Mesendoderm (in vitro differentiated cells): ENCODE results near the gene CCDC17.

Source experiments
- DNase-seq: peaks from one replicate; pipeline ENCODE4 v3.0.0; 2013
- H2AK5ac ChIP-seq: 2 replicates; pipeline ENCODE4 v1.6.1; 2013; ENCODE audit warnings: low read length, inconsistent platforms
- H2BK120ac ChIP-seq: 2 replicates; pipeline ENCODE4 v1.6.1; 2013; ENCODE audit warnings: low read depth, mild to moderate bottlenecking, low read length, moderate library complexity, mixed read lengths
- H2BK15ac ChIP-seq: replicated peaks from 2 replicates; pipeline ENCODE4 v1.6.1; 2013; ENCODE audit warnings: low read depth, mild to moderate bottlenecking, moderate library complexity
- H2BK5ac ChIP-seq: 2 replicates; pipeline ENCODE4 v1.6.1; 2013; ENCODE audit warnings: low read length, inconsistent platforms
- H3K18ac ChIP-seq: 2 replicates; pipeline ENCODE4 v1.6.1; 2013; ENCODE audit warnings: mild to moderate bottlenecking, low read length, mixed read lengths
- H3K23ac ChIP-seq: one replicate; pipeline ENCODE4 v1.6.1; 2013; ENCODE audit warnings: low read length
- H3K27ac ChIP-seq: 2 replicates; pipeline ENCODE4 v1.5.1; 2013; ENCODE audit warnings: low read depth, mild to moderate bottlenecking, inconsistent platforms, low read length, moderate library complexity
- H3K27me3 ChIP-seq: 2 replicates; pipeline ENCODE4 v1.6.1; 2013; ENCODE audit warnings: low read length, control low read depth, mild to moderate bottlenecking, inconsistent platforms; ENCODE audit not compliant: insufficient read depth, poor library complexity
- H3K36me3 ChIP-seq: 2 replicates; pipeline ENCODE4 v1.6.1; 2013; ENCODE audit warnings: low read length, inconsistent platforms; ENCODE audit not compliant: control insufficient read depth, insufficient read depth
- H3K4ac ChIP-seq: one replicate; pipeline ENCODE4 v1.6.1; 2013; ENCODE audit warnings: low read depth, mild to moderate bottlenecking, low read length, moderate library complexity
- H3K4me1 ChIP-seq: 2 replicates; pipeline ENCODE4 v1.6.1; 2013; ENCODE audit warnings: low read depth, low read length, inconsistent platforms; ENCODE audit not compliant: control insufficient read depth
- H3K4me2 ChIP-seq: 2 replicates; pipeline ENCODE4 v1.6.1; 2013; ENCODE audit warnings: low read length
- H3K4me3 ChIP-seq: 2 replicates; pipeline ENCODE4 v1.5.1; 2013; ENCODE audit warnings: mild to moderate bottlenecking, low read length
- H3K56ac ChIP-seq: one replicate; pipeline ENCODE4 v1.6.1; 2013; ENCODE audit warnings: low read length
- H3K79me1 ChIP-seq: 2 replicates; pipeline ENCODE4 v1.6.1; 2013; ENCODE audit warnings: low read length, inconsistent platforms
- H3K79me2 ChIP-seq: 2 replicates; pipeline ENCODE4 v1.6.1; 2013; ENCODE audit warnings: mild to moderate bottlenecking, low read length; ENCODE audit not compliant: control insufficient read depth, insufficient read depth
- H3K9ac ChIP-seq: 2 replicates; pipeline ENCODE4 v1.6.1; 2013; ENCODE audit warnings: low read length, inconsistent platforms
- H4K5ac ChIP-seq: one replicate; pipeline ENCODE4 v1.6.1; 2013; ENCODE audit warnings: low read length
- H4K8ac ChIP-seq: one replicate; pipeline ENCODE4 v1.6.1; 2013; ENCODE audit warnings: low read depth, mild to moderate bottlenecking, control low read depth, low read length, moderate library complexity
- WGBS: extraction: QIAGEN DNeasy Blood & Tissue Kit; methylation state at CpG from one replicate; pipeline ENCODE4 v1.1.7; 2013; ENCODE audit warnings: low lambda C conversion rate, missing lambda C conversion rate; ENCODE audit not compliant: insufficient coverage; ENCODE audit errors: extremely low coverage; 5-methylcytosine and 5-hydroxymethylcytosine counted together

Gene CCDC17

DNA sequence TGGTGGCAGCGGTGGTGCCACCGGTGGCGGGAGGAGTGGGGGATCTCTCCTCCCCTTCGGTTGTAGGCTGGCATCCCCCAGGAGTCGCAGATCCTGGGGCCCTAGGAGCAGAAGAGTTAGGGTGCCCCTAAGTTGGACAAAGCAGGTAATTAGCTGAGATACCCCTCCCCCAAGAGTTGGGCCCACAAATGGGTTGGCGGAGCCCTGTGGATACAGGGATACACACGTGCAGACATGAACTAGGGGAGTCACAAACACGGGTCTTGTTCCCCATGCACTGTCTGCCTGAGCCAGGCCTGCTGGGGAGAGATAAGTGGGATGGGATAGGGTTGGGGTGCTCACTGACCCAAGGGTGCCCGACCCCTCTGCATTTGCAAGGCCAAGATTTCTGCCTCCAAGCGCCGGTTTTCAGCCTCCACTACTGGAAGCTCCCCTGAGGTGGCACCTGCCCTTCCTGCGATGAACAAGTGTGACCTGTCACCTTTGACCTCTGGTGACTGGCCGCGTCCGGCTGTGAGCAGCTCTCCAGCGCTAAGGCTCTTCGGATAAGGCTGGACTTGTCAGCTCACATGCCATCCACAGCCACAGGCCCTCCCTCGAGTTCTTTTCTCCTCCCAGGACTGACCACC, 1.8 kb downstream of the CCDC17 start:
- Histone ChIP-seq H4K8ac (no peak overlapping the region), H2AK5ac (no peak overlapping the region), H3K27me3 (no peaks in the 10 kb centered on the region), H2BK5ac (no peak overlapping the region), H3K9ac (no peak overlapping the region), H3K18ac (no peak overlapping the region), H3K36me3 (peaks cover 10% of the 10 kb centered on the region), H3K4me2 (no peak overlapping the region), H3K79me2 (no peaks in the 10 kb centered on the region), H3K4me1 (no peaks in the 10 kb centered on the region), H3K56ac (no peak overlapping the region), H4K5ac (no peak overlapping the region), H2BK15ac (no peak overlapping the region), H3K4ac (no peak overlapping the region), H3K4me3 (no peak overlapping the region), H2BK120ac (no peak overlapping the region), H3K23ac (no peak overlapping the region), H3K79me1 (no peaks in the 10 kb centered on the region), H3K27ac (no peak overlapping the region)
- DNase-seq = no peak
- WGBS = no CpG with 5 or more reads among the region's 18 CpGs

DNA sequence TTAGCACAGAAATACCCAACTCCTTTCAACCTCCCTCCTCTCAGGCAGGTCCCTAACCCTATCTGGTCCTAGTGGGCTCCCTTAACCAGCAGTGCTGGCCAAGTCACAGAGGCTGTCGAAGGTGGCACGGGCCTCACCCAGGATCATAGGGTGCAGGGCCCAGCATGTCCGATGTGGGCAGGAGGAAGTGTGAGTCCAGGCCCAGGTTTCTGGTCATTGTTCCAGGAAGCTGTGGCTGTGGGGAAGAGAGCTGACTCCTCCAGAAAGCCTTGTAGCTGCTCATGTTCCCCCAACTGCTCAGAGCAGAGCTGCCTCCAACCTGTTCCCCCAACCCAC, 2.4 kb downstream of the CCDC17 start:
- Histone ChIP-seq H3K79me1 (no peaks in the 10 kb centered on the region), H4K5ac (no peak overlapping the region), H3K18ac (no peak overlapping the region), H3K4ac (no peak overlapping the region), H2BK5ac (no peak overlapping the region), H3K23ac (no peak overlapping the region), H2BK15ac (no peak overlapping the region), H3K4me2 (no peak overlapping the region), H2AK5ac (no peak overlapping the region), H3K27me3 (no peaks in the 10 kb centered on the region), H3K79me2 (no peaks in the 10 kb centered on the region), H3K36me3 (peaks cover 12% of the 10 kb centered on the region), H3K9ac (no peak overlapping the region), H4K8ac (no peak overlapping the region), H3K4me1 (no peaks in the 10 kb centered on the region), H2BK120ac (no peak overlapping the region), H3K4me3 (no peak overlapping the region), H3K56ac (no peak overlapping the region), H3K27ac (no peak overlapping the region)
- DNase-seq = no peak
- WGBS = no CpG with 5 or more reads among the region's 3 CpGs

DNA sequence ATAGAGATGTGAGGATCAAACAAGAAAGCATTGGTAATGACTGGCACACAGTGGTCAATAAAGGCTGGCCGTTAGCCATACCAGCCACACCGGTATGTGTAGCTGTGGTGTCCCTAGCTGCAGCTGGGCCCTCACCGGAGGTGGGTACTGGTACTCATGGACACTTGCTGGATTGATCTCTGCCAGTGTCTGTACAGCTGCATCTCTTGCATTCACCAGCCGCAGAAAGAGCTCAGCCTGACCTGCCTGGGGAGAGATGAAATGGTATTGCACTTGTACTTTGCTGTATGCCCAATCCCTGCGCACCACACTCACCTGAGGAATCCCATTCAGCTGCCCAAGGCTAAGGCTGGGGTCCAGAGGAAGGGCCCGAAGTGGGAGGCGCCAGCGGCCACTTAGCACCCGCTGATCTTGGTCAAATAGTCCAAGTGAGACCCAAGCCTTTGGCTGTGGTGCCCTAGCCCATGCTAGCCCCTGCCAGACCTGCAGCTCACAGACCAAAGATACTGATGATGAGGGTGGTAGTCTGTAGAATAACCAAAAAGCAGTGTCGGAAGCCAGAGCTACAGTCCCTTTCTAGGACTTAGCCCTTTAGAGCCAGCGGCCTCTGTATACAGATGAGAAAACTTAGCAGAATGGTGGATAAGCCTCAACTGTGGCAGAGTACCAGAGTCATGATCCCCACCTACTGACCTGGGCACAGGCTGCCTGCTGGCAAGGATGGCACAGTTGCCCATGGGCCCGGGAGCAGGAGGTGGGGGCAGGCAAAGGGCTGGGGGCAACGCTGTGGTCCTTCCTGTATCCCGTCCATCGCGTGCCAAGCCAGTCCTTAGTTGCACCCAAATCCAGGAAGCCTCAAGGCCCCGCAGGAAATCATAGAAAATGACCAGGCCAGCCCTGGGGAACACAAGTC, 3.0 kb downstream of the CCDC17 start:
- no CpG with 5 or more reads among the region's 17 CpGs for WGBS
- no peak overlapping the region for H3K4me2 ChIP-seq
- no peaks in the 10 kb centered on the region for H3K79me1 ChIP-seq
- H2AK5ac ChIP-seq = no peak overlapping the region
- H3K18ac ChIP-seq = no peak overlapping the region
- no peaks in the 10 kb centered on the region for H3K4me1 ChIP-seq
- no peak overlapping the region for H3K4ac ChIP-seq
- no peak overlapping the region for H3K56ac ChIP-seq
- H3K27ac ChIP-seq = no peak overlapping the region
- H4K8ac ChIP-seq = no peak overlapping the region
- no peak overlapping the region for H2BK120ac ChIP-seq
- no peak overlapping the region for H2BK5ac ChIP-seq
- no peak overlapping the region for H4K5ac ChIP-seq
- DNase-seq = no peak
- H3K23ac ChIP-seq = no peak overlapping the region
- H3K36me3 ChIP-seq = peaks cover 17% of the 10 kb centered on the region
- H3K79me2 ChIP-seq = no peaks in the 10 kb centered on the region
- H3K9ac ChIP-seq = no peak overlapping the region
- no peak overlapping the region for H2BK15ac ChIP-seq
- H3K27me3 ChIP-seq = no peaks in the 10 kb centered on the region
- H3K4me3 ChIP-seq = no peak overlapping the region

DNA sequence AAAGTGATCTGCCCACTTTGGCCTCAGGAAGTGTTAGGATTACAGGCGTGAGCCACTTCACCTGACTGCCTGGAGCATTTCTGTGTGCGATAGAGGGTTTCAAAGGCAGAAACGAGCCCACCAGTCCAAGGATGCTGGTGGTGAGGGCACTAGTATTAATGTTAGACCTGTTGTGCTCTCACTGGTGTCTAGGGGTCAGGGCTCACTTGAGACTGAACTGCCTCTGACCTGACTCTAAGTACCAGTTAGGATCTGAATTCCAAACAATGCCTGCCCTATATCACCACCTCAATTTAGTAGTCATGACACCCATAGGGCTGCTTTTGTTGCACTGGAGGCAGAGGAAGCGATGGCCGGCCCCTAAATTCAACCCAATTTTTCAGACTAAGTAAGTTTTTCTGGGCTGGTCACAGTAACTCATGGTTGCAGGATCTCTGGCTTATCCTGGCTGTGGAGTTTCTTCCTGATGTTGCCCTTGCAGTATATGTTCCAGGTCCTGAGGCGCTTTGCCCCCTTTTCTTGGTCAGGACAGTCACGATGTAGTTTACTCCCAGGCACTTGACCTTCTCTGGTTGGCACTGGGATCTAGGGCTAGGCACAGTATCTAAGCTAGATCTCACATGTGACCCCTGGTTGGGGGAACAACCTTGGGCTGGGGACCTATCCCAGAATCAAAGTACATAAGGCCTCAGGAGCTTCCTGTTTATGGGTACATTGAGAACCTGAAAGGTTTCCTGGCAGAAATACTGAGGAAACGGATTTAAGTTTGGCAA, 4.5 kb downstream of the CCDC17 start:
- DNase-seq = peak; percentile 28
- Histone ChIP-seq H3K27me3 (no peaks in the 10 kb centered on the region), H3K36me3 (peaks cover 25% of the 10 kb centered on the region), H4K8ac (no peak overlapping the region), H3K4me3 (no peak overlapping the region), H2BK5ac (no peak overlapping the region), H3K18ac (no peak overlapping the region), H3K4me1 (no peaks in the 10 kb centered on the region), H3K56ac (no peak overlapping the region), H2AK5ac (no peak overlapping the region), H3K4me2 (no peak overlapping the region), H3K9ac (no peak overlapping the region), H2BK120ac (no peak overlapping the region), H2BK15ac (no peak overlapping the region), H3K4ac (no peak overlapping the region), H3K79me2 (no peaks in the 10 kb centered on the region), H3K27ac (no peak overlapping the region), H3K23ac (no peak overlapping the region), H3K79me1 (no peaks in the 10 kb centered on the region), H4K5ac (no peak overlapping the region)
- WGBS = no CpG with 5 or more reads among the region's 8 CpGs

DNA sequence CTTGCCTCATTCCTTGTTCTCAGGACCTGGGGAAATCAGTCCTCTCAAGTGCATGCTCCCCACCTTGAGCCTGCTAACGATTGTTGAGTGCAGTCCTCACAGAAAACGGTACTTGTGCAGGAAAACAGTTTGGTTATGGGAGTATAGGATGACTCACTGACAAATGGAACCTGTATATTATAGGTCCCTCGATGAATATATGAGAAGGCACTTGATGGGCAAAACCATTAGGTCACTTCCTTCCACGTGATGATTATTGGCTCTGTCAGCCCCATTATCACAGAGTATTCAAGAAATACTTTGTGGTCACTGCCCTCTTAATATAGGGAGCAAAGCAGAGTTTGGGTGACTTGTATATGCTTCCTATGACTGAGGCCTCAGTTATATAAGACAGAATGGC, 6.2 kb downstream of the CCDC17 start:
- no peak overlapping the region for H2BK120ac ChIP-seq
- no peak overlapping the region for H2BK5ac ChIP-seq
- no peak overlapping the region for H3K18ac ChIP-seq
- H3K4me2 ChIP-seq = no peak overlapping the region
- H3K79me1 ChIP-seq = peaks cover 1% of the 10 kb centered on the region
- no peak overlapping the region for H3K27ac ChIP-seq
- H2BK15ac ChIP-seq = no peak overlapping the region
- H3K36me3 ChIP-seq = peaks cover 27% of the 10 kb centered on the region
- H2AK5ac ChIP-seq = no peak overlapping the region
- no peaks in the 10 kb centered on the region for H3K27me3 ChIP-seq
- H3K79me2 ChIP-seq = peaks cover 2% of the 10 kb centered on the region
- H3K4me3 ChIP-seq = no peak overlapping the region
- no peak overlapping the region for H4K8ac ChIP-seq
- H4K5ac ChIP-seq = no peak overlapping the region
- no peaks in the 10 kb centered on the region for H3K4me1 ChIP-seq
- DNase-seq = no peak
- WGBS = no CpG with 5 or more reads among the region's 4 CpGs
- H3K4ac ChIP-seq = no peak overlapping the region
- H3K23ac ChIP-seq = no peak overlapping the region
- H3K9ac ChIP-seq = no peak overlapping the region
- H3K56ac ChIP-seq = no peak overlapping the region
